Stomach (tissue), 4 donors: ENCODE measurements around the gene PSMB7.

Experiments used
- CTCF ChIP-seq, 7 experiments: fragments of 450-650 bp in 4 of 7; fragments of 200-600 bp in 3 of 7; sonication (generic) in 3 of 7; IDR thresholded peaks; one replicate each; pipeline ENCODE4 v1.5.1; 2016 to 2019; ENCODE audit warnings: antibody characterized with exemption in 7 of 7, control low read depth in 2 of 7, mild to moderate bottlenecking in 1 of 7
- EP300 ChIP-seq: sonication (generic); formaldehyde crosslinking; IDR thresholded peaks from one replicate; pipeline ENCODE4 v1.6.1; 2017; ENCODE audit warnings: antibody characterized with exemption
- POLR2A ChIP-seq, 4 donors: fragments of 450-650 bp; IDR thresholded peaks; one replicate each; pipeline ENCODE4 v1.6.1; 2016; ENCODE audit warnings: antibody characterized with exemption in 4 of 4, control low read depth in 2 of 4, mild to moderate bottlenecking in 1 of 4, moderate library complexity in 1 of 4
- POLR2AphosphoS5 ChIP-seq, 3 donors: sonication (generic); formaldehyde crosslinking; IDR thresholded peaks; one replicate each; pipeline ENCODE4 v1.6.1; 2016; ENCODE audit warnings: antibody characterized with exemption in 3 of 3

- no peak for TF ChIP-seq POLR2A (IDR thresholded peaks at IDR 0.05)
- no peak for TF ChIP-seq CTCF (IDR thresholded peaks at IDR 0.05)
- no peak for TF ChIP-seq POLR2AphosphoS5 (IDR thresholded peaks at IDR 0.05)
- TF ChIP-seq EP300 = no peak
Observed at GRCh38 chr9:124343533-124344290, 71.5 kb downstream of the PSMB7 start.
